ENCODE results near the gene DMAC2.

DNA sequence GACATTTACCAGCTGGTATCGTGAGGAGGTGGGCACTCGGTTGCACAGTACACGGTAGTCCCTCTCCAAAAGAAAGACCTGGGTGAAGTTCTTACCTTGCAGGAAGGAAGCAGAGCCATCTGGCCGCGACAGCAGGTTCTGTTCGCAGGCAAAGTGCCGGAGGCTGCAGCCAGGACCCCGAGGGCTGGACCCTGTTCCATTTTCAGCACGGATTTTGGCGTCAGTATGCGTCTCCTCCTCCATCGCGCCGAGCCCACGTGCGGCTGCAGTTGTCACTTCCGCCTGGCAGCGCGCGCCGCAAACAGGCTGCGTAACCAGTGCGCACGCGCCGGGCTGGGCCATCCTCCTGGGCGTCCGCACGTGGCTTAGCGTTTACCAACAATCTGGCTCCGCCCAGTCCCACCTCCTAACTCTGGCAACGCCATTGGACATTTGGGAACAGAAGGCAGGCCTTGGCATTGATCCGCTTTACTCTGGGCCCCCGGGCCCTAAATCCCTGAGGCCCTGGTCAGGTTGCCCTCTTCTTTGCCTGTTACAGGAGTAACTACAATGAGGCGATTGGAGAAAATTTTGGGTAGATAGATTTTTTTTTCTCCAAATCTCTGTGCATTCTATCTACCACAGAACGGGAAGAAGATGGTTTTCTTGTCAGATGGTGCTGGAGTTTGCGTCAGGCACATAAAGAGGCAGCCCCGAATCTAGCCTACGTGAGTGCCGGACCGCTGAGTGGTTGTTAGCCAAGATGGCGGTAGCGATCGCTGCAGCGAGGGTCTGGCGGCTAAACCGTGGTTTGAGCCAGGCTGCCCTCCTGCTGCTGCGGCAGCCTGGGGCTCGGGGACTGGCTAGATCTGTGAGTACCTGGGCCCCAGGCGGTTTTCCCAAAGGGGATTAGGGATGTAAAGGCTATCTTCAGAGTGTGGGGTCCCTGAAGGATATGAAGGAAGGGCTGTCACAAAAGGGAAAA, 42.3 kb downstream of the DMAC2 start, which contains the start of the genes BCKDHA and EXOSC5:
- peak; percentile 29 to 62 for TF ChIP-seq POLR2A (IDR thresholded peaks at IDR 0.05)
- TF ChIP-seq, protein P1, sequence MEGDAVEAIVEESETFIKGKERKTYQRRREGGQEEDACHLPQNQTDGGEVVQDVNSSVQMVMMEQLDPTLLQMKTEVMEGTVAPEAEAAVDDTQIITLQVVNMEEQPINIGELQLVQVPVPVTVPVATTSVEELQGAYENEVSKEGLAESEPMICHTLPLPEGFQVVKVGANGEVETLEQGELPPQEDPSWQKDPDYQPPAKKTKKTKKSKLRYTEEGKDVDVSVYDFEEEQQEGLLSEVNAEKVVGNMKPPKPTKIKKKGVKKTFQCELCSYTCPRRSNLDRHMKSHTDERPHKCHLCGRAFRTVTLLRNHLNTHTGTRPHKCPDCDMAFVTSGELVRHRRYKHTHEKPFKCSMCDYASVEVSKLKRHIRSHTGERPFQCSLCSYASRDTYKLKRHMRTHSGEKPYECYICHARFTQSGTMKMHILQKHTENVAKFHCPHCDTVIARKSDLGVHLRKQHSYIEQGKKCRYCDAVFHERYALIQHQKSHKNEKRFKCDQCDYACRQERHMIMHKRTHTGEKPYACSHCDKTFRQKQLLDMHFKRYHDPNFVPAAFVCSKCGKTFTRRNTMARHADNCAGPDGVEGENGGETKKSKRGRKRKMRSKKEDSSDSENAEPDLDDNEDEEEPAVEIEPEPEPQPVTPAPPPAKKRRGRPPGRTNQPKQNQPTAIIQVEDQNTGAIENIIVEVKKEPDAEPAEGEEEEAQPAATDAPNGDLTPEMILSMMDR (IDR thresholded peaks at IDR 0.05), result peak in 3 of 6 experiments; percentile 2 to 24 (median 17)
